T-helper 22 cell (primary cell): ENCODE measurements around the gene ARRDC2.

ENCODE experiments used
- DNase-seq: peaks from one replicate; pipeline ENCODE4 v3.0.0-alpha.2; 2020; ENCODE audit warnings: low read depth

Gene ARRDC2

GRCh38 chr19:18058208-18059009, 50.4 kb downstream of the ARRDC2 start:
- DNase-seq, result peak; percentile 58

GRCh38 chr19:18059297-18059696, 51.3 kb downstream of the ARRDC2 start:
- no peak for DNase-seq

GRCh38 chr19:18059902-18060301, 51.9 kb downstream of the ARRDC2 start:
- DNase-seq, result no peak

- DNase-seq, result no peak
Measured at GRCh38 chr19:18060472-18060871, 52.5 kb downstream of the ARRDC2 start.

- no peak for DNase-seq
Measured at GRCh38 chr19:18062028-18062427, 54.1 kb downstream of the ARRDC2 start.

- DNase-seq, result no peak
Measured at GRCh38 chr19:18063463-18063862, 55.5 kb downstream of the ARRDC2 start.
